GM12872 (cell line): Measurements from ENCODE around the gene ITGA11.

ENCODE experiments used
- CTCF ChIP-seq: IDR thresholded peaks from 3 replicates; pipeline ENCODE4 v1.5.1; 2011; ENCODE audit warnings: low read depth, mild to moderate bottlenecking, low read length, moderate library complexity; ENCODE audit not compliant: insufficient read depth

ITGA11 gene

GRCh38 chr15:68464448-68465090 is 32.6 kb upstream of the ITGA11 start:
- no peak for TF ChIP-seq CTCF

GRCh38 chr15:68463996-68464395 is 32.0 kb upstream of the ITGA11 start:
- TF ChIP-seq CTCF, result no peak

GRCh38 chr15:68463444-68463843 is 31.5 kb upstream of the ITGA11 start:
- no peak for TF ChIP-seq CTCF

GRCh38 chr15:68460166-68460565 is 28.2 kb upstream of the ITGA11 start:
- no peak for TF ChIP-seq CTCF

GRCh38 chr15:68450192-68450591 is 18.2 kb upstream of the ITGA11 start:
- TF ChIP-seq CTCF, result no peak

- no peak for TF ChIP-seq CTCF
Measured at GRCh38 chr15:68449389-68449788, 17.4 kb upstream of the ITGA11 start.

- TF ChIP-seq CTCF, result no peak
Measured at GRCh38 chr15:68447976-68448755, 16.2 kb upstream of the ITGA11 start.
